Kidney epithelial cell (primary cell): ENCODE results near the gene SMARCA4. TPM values are rescaled to one million over a fixed set of nuclear protein-coding genes. Genes with fewer than 3 reads are reported as not detected.

Source experiments
- DNase-seq: peaks from one replicate; pipeline ENCODE4 v3.0.0-alpha.2; 2010; ENCODE audit warnings: low read depth
- H3K27me3 ChIP-seq: 2 replicates; pipeline ENCODE4 v1.6.0; 2011; ENCODE audit warnings: low read length; ENCODE audit not compliant: control insufficient read depth, insufficient read depth
- H3K36me3 ChIP-seq: 2 replicates; pipeline ENCODE4 v1.5.1; 2011; ENCODE audit warnings: low read length; ENCODE audit not compliant: control insufficient read depth, insufficient read depth
- H3K4me3 ChIP-seq: 2 replicates; pipeline ENCODE4 v1.5.1; 2011; ENCODE audit warnings: low read depth, mild to moderate bottlenecking, control low read depth, low read length
- total RNA-seq: library from RNA; depleted of rRNA; stranded (reverse); fragments of >200 nt; gene quantifications from 2 replicates; pipeline ENCODE4 v1.2.3, GENCODE V29; 2015
- TF ChIP-seq, protein P1 (sequence below): IDR thresholded peaks from 2 replicates; pipeline ENCODE4 v1.5.1; 2011; ENCODE audit warnings: mild to moderate bottlenecking, moderate library complexity, low read length, control low read depth, inconsistent platforms; ENCODE audit not compliant: insufficient read depth, poor library complexity, severe bottlenecking

SMARCA4 gene
- total RNA-seq, 1 donor from 2014 or later: 124 TPM

DNA sequence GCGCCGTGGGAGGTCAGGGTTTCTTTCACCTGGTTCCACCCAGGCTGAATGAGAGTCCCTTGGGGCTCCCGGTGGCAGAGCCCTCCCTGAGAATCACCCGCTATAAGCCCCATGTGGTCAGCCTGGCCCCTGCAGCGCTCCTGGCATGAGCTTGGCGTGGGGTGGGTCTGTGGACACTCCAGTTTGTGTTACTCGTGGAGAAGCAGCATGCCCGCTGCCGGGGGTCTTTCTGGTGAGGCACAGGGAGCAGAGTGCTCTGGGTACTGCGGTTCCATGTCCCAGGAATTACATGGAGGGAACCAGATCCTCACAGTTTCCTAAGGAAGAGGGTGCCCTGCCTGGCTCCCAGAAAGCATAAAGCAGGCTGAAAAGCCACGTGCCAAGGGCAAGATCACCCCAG is 62.2 kb downstream of the SMARCA4 start:
- TF ChIP-seq, protein P1, sequence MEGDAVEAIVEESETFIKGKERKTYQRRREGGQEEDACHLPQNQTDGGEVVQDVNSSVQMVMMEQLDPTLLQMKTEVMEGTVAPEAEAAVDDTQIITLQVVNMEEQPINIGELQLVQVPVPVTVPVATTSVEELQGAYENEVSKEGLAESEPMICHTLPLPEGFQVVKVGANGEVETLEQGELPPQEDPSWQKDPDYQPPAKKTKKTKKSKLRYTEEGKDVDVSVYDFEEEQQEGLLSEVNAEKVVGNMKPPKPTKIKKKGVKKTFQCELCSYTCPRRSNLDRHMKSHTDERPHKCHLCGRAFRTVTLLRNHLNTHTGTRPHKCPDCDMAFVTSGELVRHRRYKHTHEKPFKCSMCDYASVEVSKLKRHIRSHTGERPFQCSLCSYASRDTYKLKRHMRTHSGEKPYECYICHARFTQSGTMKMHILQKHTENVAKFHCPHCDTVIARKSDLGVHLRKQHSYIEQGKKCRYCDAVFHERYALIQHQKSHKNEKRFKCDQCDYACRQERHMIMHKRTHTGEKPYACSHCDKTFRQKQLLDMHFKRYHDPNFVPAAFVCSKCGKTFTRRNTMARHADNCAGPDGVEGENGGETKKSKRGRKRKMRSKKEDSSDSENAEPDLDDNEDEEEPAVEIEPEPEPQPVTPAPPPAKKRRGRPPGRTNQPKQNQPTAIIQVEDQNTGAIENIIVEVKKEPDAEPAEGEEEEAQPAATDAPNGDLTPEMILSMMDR: no peak
- Histone ChIP-seq H3K36me3 (peaks cover 6% of the 10 kb centered on the region), H3K4me3 (no peak overlapping the region), H3K27me3 (no peaks in the 10 kb centered on the region)
- DNase-seq: no peak

DNA sequence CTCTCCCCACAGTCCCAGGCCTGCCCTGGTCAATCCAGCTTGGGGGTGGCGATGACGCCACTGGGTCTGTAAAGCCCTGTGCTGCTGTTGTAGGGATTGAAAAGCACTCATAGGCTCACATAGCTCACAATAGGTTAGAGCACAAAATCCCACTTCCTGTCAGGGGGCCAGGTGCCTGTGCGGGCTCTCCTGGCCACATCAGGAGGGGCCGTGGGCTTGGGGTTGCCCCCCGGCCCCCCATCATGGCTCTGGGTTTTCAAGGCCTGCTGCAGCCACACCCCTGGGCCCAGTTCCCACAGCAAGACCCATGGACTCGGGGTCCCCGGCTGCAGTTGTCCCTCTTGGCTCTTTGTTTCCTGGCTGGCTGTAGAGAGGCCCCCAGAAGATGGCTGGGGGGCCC is 62.9 kb downstream of the SMARCA4 start:
- no peak for DNase-seq
- TF ChIP-seq, protein P1: no peak
- Histone ChIP-seq H3K4me3 (no peak overlapping the region), H3K27me3 (no peaks in the 10 kb centered on the region), H3K36me3 (peaks cover 6% of the 10 kb centered on the region)

DNA sequence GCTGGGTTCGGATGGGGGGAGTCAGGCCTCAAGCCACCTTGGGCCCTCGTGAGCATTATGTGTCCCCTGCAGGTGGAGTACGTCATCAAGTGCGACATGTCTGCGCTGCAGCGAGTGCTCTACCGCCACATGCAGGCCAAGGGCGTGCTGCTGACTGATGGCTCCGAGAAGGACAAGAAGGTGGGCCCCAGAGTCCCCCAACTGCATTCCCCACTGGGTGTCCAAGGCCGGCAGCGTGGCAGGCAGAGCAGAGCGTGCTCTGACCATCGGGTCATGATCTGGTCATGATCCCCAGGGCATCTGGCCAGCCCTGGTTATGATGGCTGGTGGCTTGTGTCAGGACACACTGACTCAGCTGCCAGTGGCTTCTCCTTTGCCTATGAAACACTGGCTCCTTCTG is 63.4 kb downstream of the SMARCA4 start:
- TF ChIP-seq, protein P1: no peak
- no peak for DNase-seq
- H3K36me3 ChIP-seq: peaks cover 5% of the 10 kb centered on the region
- H3K27me3 ChIP-seq: no peaks in the 10 kb centered on the region
- H3K4me3 ChIP-seq: no peak overlapping the region

DNA sequence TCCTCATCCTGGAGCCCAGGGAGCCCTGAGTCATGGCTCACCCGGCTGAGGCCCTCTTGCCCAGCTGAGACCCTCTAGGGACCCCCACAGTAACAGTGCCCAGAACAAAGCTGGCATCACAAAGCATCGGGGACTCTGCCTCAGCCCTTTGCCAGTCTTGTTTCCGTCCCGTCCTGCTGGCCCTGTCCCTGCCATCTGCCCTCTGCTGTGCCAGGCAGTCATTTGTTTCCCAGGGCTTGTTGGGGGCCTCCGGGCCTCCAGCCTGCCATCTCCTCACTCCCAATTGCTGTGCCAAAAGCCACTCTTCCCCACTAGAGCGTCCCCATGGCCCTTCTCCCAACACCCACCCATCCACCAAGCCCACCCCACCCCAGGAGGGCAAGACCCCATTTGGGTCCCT is 64.2 kb downstream of the SMARCA4 start:
- Histone ChIP-seq H3K4me3 (no peak overlapping the region), H3K27me3 (no peaks in the 10 kb centered on the region), H3K36me3 (peaks cover 5% of the 10 kb centered on the region)
- TF ChIP-seq, protein P1: no peak
- no peak for DNase-seq

DNA sequence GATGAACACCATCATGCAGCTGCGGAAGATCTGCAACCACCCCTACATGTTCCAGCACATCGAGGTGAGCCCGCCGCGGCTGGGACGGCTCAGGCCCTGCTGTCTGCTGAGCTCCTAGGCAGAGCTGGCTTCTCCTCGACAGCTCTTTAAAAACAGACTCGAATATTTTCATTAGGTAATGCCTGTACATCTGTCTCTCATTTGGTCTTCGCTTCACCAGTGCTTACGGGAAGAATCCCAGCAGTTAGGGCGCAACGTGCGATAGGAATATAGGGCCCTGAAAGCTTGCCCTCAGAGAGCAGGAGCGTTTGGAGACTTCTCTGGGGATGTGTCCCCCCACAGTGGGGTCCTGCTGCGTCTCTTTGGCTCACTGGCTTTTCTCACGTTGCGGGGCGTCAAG is 64.6 kb downstream of the SMARCA4 start:
- Histone ChIP-seq H3K4me3 (no peak overlapping the region), H3K36me3 (peaks cover 5% of the 10 kb centered on the region), H3K27me3 (no peaks in the 10 kb centered on the region)
- TF ChIP-seq, protein P1: no peak
- no peak for DNase-seq

DNA sequence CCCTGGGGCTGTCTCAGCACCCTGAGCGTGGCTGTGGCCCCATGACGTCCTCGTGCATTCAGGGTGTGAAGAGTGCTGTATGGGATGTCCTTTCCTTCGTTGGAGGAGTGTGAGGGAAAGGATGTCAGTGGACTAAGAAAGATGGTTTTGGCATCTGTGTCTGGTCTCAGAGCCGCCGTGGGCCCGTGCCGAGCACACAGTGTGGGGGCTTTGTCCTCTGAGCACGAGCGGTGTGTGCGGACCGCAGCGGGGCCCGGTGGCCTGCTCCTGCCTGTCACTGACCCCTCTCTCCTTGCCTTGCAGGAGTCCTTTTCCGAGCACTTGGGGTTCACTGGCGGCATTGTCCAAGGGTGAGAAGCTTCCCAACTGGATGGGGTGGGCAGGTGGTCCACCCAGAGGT is 65.2 kb downstream of the SMARCA4 start:
- Histone ChIP-seq H3K4me3 (no peak overlapping the region), H3K27me3 (no peaks in the 10 kb centered on the region), H3K36me3 (peaks cover 5% of the 10 kb centered on the region)
- TF ChIP-seq, protein P1: no peak
- no peak for DNase-seq
